Measurements from ENCODE around the gene EIF2S2.

The EIF2S2 gene

DNA sequence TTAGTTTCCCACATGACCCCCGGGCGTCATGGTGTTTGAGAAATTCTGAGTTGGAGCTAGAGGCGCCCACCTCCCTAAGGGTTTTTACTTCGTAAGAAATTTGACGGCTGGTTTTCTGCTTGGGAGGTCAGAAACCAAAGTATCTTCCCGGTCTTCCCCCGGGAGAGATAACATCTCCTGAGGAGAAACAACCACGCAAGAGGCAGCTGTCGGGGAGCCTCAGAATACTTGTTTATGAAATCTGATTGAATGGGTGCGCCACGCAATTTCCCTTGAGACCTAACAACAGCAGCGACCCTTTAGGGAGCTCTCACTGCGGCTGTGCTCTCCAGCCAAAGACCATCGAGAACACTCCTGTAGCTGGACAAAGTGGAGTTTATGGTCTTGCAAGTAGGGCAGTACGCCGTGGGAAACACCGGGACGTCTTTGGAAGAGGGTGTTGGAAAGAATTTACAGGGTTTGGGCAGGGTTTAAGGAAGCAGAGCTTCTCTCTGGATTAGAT, 608 bp upstream of the EIF2S2 start:
- H3K36me3 ChIP-seq (ENCODE audit: insufficient read depth): 0 out of 2 replicates have a peak, but pooled peaks cover 4% of the 10 kb centered on the region
- H3K4me1 ChIP-seq (ENCODE audit: low read depth, poor library complexity, severe bottlenecking): peaks cover 32% of the 10 kb centered on the region
- H3K79me2 ChIP-seq (ENCODE audit: insufficient read depth, low read depth): peaks cover 44% of the 10 kb centered on the region
- no peaks in the 10 kb centered on the region for H3K27me3 ChIP-seq (ENCODE audit: insufficient read depth, low read depth)
- TF ChIP-seq, protein P1, sequence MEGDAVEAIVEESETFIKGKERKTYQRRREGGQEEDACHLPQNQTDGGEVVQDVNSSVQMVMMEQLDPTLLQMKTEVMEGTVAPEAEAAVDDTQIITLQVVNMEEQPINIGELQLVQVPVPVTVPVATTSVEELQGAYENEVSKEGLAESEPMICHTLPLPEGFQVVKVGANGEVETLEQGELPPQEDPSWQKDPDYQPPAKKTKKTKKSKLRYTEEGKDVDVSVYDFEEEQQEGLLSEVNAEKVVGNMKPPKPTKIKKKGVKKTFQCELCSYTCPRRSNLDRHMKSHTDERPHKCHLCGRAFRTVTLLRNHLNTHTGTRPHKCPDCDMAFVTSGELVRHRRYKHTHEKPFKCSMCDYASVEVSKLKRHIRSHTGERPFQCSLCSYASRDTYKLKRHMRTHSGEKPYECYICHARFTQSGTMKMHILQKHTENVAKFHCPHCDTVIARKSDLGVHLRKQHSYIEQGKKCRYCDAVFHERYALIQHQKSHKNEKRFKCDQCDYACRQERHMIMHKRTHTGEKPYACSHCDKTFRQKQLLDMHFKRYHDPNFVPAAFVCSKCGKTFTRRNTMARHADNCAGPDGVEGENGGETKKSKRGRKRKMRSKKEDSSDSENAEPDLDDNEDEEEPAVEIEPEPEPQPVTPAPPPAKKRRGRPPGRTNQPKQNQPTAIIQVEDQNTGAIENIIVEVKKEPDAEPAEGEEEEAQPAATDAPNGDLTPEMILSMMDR (conservative IDR thresholded peaks at IDR 0.05; ENCODE audit: low read depth, low read length): no peak
- peak overlapping the region; percentile 92; the same call in 1 of the 2 replicates for H3K9ac ChIP-seq
- H3K4me2 ChIP-seq: peak overlapping the region; percentile 93
- peak overlapping the region; percentile 86 for H3K27ac ChIP-seq
- peak overlapping the region; percentile 35 for H3K4me3 ChIP-seq (IDR thresholded peaks at IDR 0.05; ENCODE audit: insufficient read depth, low read depth, low read length)
- H2AFZ ChIP-seq (ENCODE audit: low read depth): peak overlapping the region; percentile 91
- H4K20me1 ChIP-seq (ENCODE audit: insufficient read depth): peaks cover 26% of the 10 kb centered on the region

DNA sequence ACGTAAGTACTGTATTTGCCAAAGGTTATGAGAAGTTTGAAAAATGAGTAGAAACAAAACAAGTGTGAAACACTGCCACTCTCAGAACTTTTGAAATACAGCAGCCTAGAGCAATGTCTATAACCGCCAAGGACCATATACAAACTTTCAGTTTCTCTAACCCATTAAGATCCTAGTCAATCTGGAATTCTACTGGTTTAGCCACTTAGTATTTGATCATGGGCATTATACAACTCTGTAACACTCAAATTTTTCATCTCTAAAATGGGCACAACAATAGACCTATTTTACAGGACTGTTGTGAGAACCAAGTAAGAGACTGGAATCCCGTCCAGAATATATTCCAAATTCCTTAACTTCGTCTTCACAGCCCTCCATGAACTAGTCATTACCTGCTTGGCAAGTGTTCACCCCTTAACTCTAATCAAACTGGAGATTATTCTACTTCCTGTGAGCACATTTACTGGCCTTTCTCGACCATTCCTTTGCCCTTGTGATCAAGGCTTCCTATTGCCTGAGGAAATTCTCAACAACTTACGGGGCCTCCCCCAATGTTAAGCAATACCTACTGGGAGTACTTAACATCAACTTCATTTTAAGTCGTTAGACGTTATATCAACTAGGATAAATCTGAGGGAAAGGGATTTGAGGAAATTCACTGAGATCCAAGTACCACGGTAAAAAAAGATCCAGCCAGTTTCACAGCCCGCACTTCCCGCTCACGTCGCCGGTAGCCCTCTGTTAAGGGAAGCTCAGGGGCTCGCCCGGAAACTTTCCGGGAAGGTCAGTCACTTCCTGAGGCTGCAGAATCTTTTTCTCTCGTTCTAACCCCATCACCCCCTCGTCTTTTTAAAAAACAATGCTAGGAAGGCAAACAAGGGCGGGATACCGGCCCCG, 1.1 kb downstream of the EIF2S2 start:
- H3K27ac ChIP-seq: peak overlapping the region; percentile 86
- no peak overlapping the region for H3K4me3 ChIP-seq (IDR thresholded peaks at IDR 0.05; ENCODE audit: insufficient read depth, low read depth, low read length)
- TF ChIP-seq, protein P1 (conservative IDR thresholded peaks at IDR 0.05; ENCODE audit: low read depth, low read length): no peak
- H3K4me2 ChIP-seq: peak overlapping the region; percentile 75
- 0 out of 2 replicates have a peak, but pooled peaks cover 8% of the 10 kb centered on the region for H3K36me3 ChIP-seq (ENCODE audit: insufficient read depth)
- H2AFZ ChIP-seq (ENCODE audit: low read depth): peak overlapping the region; percentile 91; the same call in 1 of the 2 replicates
- H4K20me1 ChIP-seq (ENCODE audit: insufficient read depth): peaks cover 32% of the 10 kb centered on the region
- peak overlapping the region; percentile 92 for H3K9ac ChIP-seq
- no peaks in the 10 kb centered on the region for H3K27me3 ChIP-seq (ENCODE audit: insufficient read depth, low read depth)
- peaks cover 49% of the 10 kb centered on the region for H3K4me1 ChIP-seq (ENCODE audit: low read depth, poor library complexity, severe bottlenecking)
- peaks cover 61% of the 10 kb centered on the region for H3K79me2 ChIP-seq (ENCODE audit: insufficient read depth, low read depth)

GRCh38 chr20:34110025-34110744, 1.9 kb downstream of the EIF2S2 start:
- TF ChIP-seq, protein P1 (conservative IDR thresholded peaks at IDR 0.05; ENCODE audit: low read depth, low read length): no peak
- H3K79me2 ChIP-seq (ENCODE audit: insufficient read depth, low read depth): peaks cover 69% of the 10 kb centered on the region
- peaks cover 57% of the 10 kb centered on the region for H3K4me1 ChIP-seq (ENCODE audit: low read depth, poor library complexity, severe bottlenecking)
- peak overlapping the region; percentile 92; the same call in 1 of the 2 replicates for H3K9ac ChIP-seq
- H3K36me3 ChIP-seq (ENCODE audit: insufficient read depth): peaks cover 13% of the 10 kb centered on the region; the same call in 1 of the 2 replicates
- peak overlapping the region; percentile 86; the same call in 1 of the 2 replicates for H3K27ac ChIP-seq
- peaks cover 38% of the 10 kb centered on the region for H4K20me1 ChIP-seq (ENCODE audit: insufficient read depth)
- no peak overlapping the region for H2AFZ ChIP-seq (ENCODE audit: low read depth)
- no peak overlapping the region for H3K4me3 ChIP-seq (IDR thresholded peaks at IDR 0.05; ENCODE audit: insufficient read depth, low read depth, low read length)
- H3K27me3 ChIP-seq (ENCODE audit: insufficient read depth, low read depth): no peaks in the 10 kb centered on the region
- peak overlapping the region; percentile 75 for H3K4me2 ChIP-seq

GRCh38 chr20:34109442-34109841, 2.6 kb downstream of the EIF2S2 start:
- H3K4me1 ChIP-seq (ENCODE audit: low read depth, poor library complexity, severe bottlenecking): peaks cover 60% of the 10 kb centered on the region
- H4K20me1 ChIP-seq (ENCODE audit: insufficient read depth): peaks cover 38% of the 10 kb centered on the region
- peak overlapping the region; percentile 75 for H3K4me2 ChIP-seq
- no peak overlapping the region for H2AFZ ChIP-seq (ENCODE audit: low read depth)
- no peak overlapping the region for H3K4me3 ChIP-seq (IDR thresholded peaks at IDR 0.05; ENCODE audit: insufficient read depth, low read depth, low read length)
- TF ChIP-seq, protein P1 (conservative IDR thresholded peaks at IDR 0.05; ENCODE audit: low read depth, low read length): no peak
- no peak overlapping the region for H3K27ac ChIP-seq
- peaks cover 76% of the 10 kb centered on the region for H3K79me2 ChIP-seq (ENCODE audit: insufficient read depth, low read depth)
- H3K27me3 ChIP-seq (ENCODE audit: insufficient read depth, low read depth): no peaks in the 10 kb centered on the region
- H3K36me3 ChIP-seq (ENCODE audit: insufficient read depth): peaks cover 19% of the 10 kb centered on the region; the same call in 1 of the 2 replicates
- H3K9ac ChIP-seq: no peak overlapping the region

All from KMS-11 (cell line).